HepG2 (cell line): ENCODE measurements around the gene OR10K1.

Experiments
- CEBPB ChIP-seq: IDR thresholded peaks from 2 replicates; pipeline ENCODE4 v1.6.1; 2011; ENCODE audit warnings: low read depth, low read length, improper control_type of control experiment, borderline replicate concordance
- DR1 ChIP-seq: sonication (generic); formaldehyde crosslinking; IDR thresholded peaks from 2 replicates; pipeline ENCODE4 v1.8.0; 2021; ENCODE audit warnings: mild to moderate bottlenecking, missing genetic modification reagents, inconsistent platforms
- HINFP ChIP-seq: sonication (generic); formaldehyde crosslinking; IDR thresholded peaks from 2 replicates; pipeline ENCODE4 v1.4.0; 2020; ENCODE audit warnings: low read depth, mild to moderate bottlenecking, missing genetic modification reagents
- MTF1 ChIP-seq: sonication (generic); formaldehyde crosslinking; IDR thresholded peaks from 2 replicates; pipeline ENCODE4 v1.5.0; 2020; ENCODE audit warnings: missing genetic modification reagents
- NR2F1 ChIP-seq, 2 experiments: fragments of 450-650 bp in 1 of 2; formaldehyde crosslinking in 1 of 2; IDR thresholded peaks; 2 replicates each; pipeline versions ENCODE4 v1.5.0 to v1.6.1; 2016 to 2020; ENCODE audit warnings: mild to moderate bottlenecking in 1 of 2, missing compliant biosample characterization in 1 of 2, missing genetic modification reagents in 1 of 2, moderate library complexity in 1 of 2
- RELA ChIP-seq: sonication (generic); formaldehyde crosslinking; IDR thresholded peaks from 2 replicates; pipeline ENCODE4 v1.4.0; 2020; ENCODE audit warnings: missing genetic modification reagents
- SIN3A ChIP-seq: IDR thresholded peaks from 2 replicates; pipeline ENCODE4 v1.6.1; 2011; ENCODE audit warnings: low read depth, mild to moderate bottlenecking, control low read depth, low read length, borderline replicate concordance
- SP1 ChIP-seq, 2 experiments: fragments of 450-650 bp in 1 of 2; sonication (generic) in 1 of 2; formaldehyde crosslinking in 1 of 2; IDR thresholded peaks; 2 replicates each; pipeline versions ENCODE4 v1.4.0 to v1.6.1; 2016 to 2020; ENCODE audit warnings: missing genetic modification reagents in 1 of 2
- SRSF9 ChIP-seq: fragments of 200-400 bp; formaldehyde crosslinking; IDR thresholded peaks from 2 replicates; pipeline ENCODE4 v1.6.1; 2018; ENCODE audit warnings: borderline replicate concordance, mild to moderate bottlenecking, low read depth, low read length; ENCODE audit not compliant: insufficient read depth, poor library complexity, severe bottlenecking
- ZBTB8A ChIP-seq: sonication (generic); formaldehyde crosslinking; IDR thresholded peaks from 2 replicates; pipeline ENCODE4 v1.4.0; 2020; ENCODE audit warnings: mild to moderate bottlenecking, low read depth, missing genetic modification reagents, borderline replicate concordance
- TF ChIP-seq, protein P1 (sequence below): sonication (generic); formaldehyde crosslinking; IDR thresholded peaks from 2 replicates; pipeline ENCODE4 v1.5.0; 2020; ENCODE audit warnings: mild to moderate bottlenecking, missing genetic modification reagents, moderate library complexity

DNA sequence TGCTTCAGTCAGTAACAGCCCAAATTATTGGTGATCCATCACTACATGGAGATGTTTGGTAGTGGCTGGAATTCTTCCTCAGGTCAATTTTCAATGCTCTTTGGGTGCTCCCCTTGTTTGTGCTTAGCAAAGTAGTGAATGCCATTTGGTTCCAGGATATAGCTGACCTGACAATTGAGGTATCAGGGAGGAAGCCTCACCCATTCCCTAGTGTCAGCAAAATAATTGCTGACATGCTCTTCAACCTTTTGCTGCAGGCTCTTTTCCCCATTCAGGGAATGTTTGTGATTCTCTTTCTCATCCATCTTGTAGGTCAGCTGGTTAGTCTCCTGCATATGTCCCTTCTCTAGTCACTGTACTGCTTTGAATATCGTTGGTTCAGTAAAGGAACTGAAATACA is 7.1 kb upstream of the OR10K1 start:
- no peak for TF ChIP-seq DR1 (CRISPR knock-in tag)
- no peak for TF ChIP-seq MTF1 (CRISPR knock-in tag)
- TF ChIP-seq SP1 (IDR thresholded peaks at IDR 0.05), result no peak
- no peak for TF ChIP-seq SP1 (CRISPR knock-in tag; IDR thresholded peaks at IDR 0.05)
- no peak for TF ChIP-seq ZBTB8A
- TF ChIP-seq NR2F1 (CRISPR knock-in tag; IDR thresholded peaks at IDR 0.05), result no peak
- TF ChIP-seq HINFP (CRISPR knock-in tag), result no peak
- no peak for TF ChIP-seq SIN3A
- TF ChIP-seq RELA, result no peak
- TF ChIP-seq, protein P1, sequence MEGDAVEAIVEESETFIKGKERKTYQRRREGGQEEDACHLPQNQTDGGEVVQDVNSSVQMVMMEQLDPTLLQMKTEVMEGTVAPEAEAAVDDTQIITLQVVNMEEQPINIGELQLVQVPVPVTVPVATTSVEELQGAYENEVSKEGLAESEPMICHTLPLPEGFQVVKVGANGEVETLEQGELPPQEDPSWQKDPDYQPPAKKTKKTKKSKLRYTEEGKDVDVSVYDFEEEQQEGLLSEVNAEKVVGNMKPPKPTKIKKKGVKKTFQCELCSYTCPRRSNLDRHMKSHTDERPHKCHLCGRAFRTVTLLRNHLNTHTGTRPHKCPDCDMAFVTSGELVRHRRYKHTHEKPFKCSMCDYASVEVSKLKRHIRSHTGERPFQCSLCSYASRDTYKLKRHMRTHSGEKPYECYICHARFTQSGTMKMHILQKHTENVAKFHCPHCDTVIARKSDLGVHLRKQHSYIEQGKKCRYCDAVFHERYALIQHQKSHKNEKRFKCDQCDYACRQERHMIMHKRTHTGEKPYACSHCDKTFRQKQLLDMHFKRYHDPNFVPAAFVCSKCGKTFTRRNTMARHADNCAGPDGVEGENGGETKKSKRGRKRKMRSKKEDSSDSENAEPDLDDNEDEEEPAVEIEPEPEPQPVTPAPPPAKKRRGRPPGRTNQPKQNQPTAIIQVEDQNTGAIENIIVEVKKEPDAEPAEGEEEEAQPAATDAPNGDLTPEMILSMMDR (CRISPR knock-in tag), result no peak
- TF ChIP-seq CEBPB, result no peak
- no peak for TF ChIP-seq SRSF9
